Choroid plexus epithelial cell (primary cell): ENCODE data around the gene UBQLN4.

Experiments
- DNase-seq: peaks from one replicate; pipeline ENCODE4 v3.0.0-alpha.2; 2010; ENCODE audit warnings: low read depth
- H3K4me3 ChIP-seq: 2 replicates; pipeline ENCODE4 v1.5.1; 2011; ENCODE audit warnings: low read depth, mild to moderate bottlenecking, control low read depth, low read length, moderate library complexity
- CTCF ChIP-seq: conservative IDR thresholded peaks from 2 replicates; pipeline ENCODE4 v1.5.1; 2011; ENCODE audit warnings: low read depth, mild to moderate bottlenecking, control low read depth, inconsistent platforms, low read length, moderate library complexity

UBQLN4 gene

GRCh38 chr1:156089704-156090103, 36.1 kb upstream of the UBQLN4 start:
- no peak overlapping the region for H3K4me3 ChIP-seq
- DNase-seq = no peak
- no peak for TF ChIP-seq CTCF

GRCh38 chr1:156086256-156086662, 32.7 kb upstream of the UBQLN4 start:
- peak; percentile 91 for DNase-seq
- no peak overlapping the region for H3K4me3 ChIP-seq
- no peak for TF ChIP-seq CTCF

GRCh38 chr1:156083800-156084790, 30.5 kb upstream of the UBQLN4 start:
- H3K4me3 ChIP-seq = no peak overlapping the region
- peak; percentile 45 for DNase-seq
- TF ChIP-seq CTCF = no peak

GRCh38 chr1:156082309-156083091, 28.9 kb upstream of the UBQLN4 start, which contains the start of gene MEX3A:
TSS of gene MEX3A (minus strand) at chr1:156082465. CDS start at chr1:156081998, 467 bp downstream.
- peak; percentile 65 for DNase-seq
- peak within 1 kb of the TSS; percentile 80 for H3K4me3 ChIP-seq
- TF ChIP-seq CTCF = no peak

GRCh38 chr1:156081917-156082308, 28.3 kb upstream of the UBQLN4 start:
- TF ChIP-seq CTCF = no peak
- peak overlapping the region; percentile 80 for H3K4me3 ChIP-seq
- peak; percentile 10 for DNase-seq

GRCh38 chr1:156081180-156081916, 27.8 kb upstream of the UBQLN4 start:
- peak overlapping the region; percentile 80 for H3K4me3 ChIP-seq
- no peak for TF ChIP-seq CTCF
- no peak for DNase-seq
